ENCODE data around the gene ARHGAP22. TPM values are rescaled to one million over a fixed set of nuclear protein-coding genes. Genes with fewer than 3 reads are reported as not detected.

The ARHGAP22 gene
- total RNA-seq, 2 experiments from 2014 or later, result 0.19 to 0.46 TPM

DNA sequence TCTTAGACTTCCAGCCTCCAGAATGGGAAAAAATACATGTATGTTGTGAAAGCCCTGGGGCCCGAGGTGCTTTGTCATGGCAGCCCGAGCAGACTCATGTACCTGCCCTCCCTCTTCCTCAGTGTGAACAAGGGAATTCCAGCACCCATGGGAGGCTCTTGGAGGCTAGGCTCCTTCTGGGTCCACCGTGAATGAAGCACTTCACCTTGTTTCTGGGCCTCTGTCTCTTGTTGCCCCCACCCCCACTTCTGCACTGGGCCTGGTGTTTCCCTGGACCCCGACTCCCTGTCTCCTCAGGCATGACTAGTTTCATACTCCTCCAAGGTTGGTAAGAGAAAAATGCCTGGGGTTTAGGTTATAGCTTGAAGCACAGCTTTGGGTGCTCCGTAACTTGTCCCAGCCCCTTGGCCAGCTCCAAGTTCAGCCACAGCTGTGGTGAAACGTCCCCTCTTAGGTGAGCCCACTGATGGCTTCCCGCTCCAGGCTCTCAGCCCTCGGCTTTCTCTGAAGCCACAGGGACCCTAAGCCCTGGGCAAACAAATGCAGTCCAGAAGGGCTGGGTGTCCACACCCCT, 30.2 kb upstream of the ARHGAP22 start:
- H3K4me2 ChIP-seq (ENCODE audit: low read length), result peak overlapping the region; percentile 69
- no peaks in the 10 kb centered on the region for H4K20me1 ChIP-seq (ENCODE audit: insufficient read depth, low read length)
- no peak overlapping the region for H3K27ac ChIP-seq (ENCODE audit: low read depth, low read length, poor library complexity, severe bottlenecking)
- POLR2A ChIA-PET, result no interaction called here
- H3K4me3 ChIP-seq (ENCODE audit: low read depth, low read length, poor library complexity, severe bottlenecking), result no peak overlapping the region
- intact Hi-C loops (cut with micrococcal nuclease; ENCODE audit: unreplicated experiment), result no loop called here
- no peak for DNase-seq (ENCODE audit: low spot score)
- CTCF ChIA-PET (ENCODE audit: unreplicated experiment), result no interaction called here
- no TSS peak for BruUV-seq (replicated peaks)
- H3K79me2 ChIP-seq (ENCODE audit: insufficient read depth, low read depth, low read length), result no peaks in the 10 kb centered on the region
- H3K36me3 ChIP-seq (ENCODE audit: insufficient read depth, low read length), result no peaks in the 10 kb centered on the region
- H3K9me2 ChIP-seq (ENCODE audit: insufficient read depth, low read length), result no peaks in the 10 kb centered on the region
- no peak overlapping the region for H2AFZ ChIP-seq (ENCODE audit: low read length)
- H3K9me3 ChIP-seq (ENCODE audit: low read length), result no peaks in the 10 kb centered on the region
- peaks cover 19% of the 10 kb centered on the region for H3K4me1 ChIP-seq (ENCODE audit: insufficient read depth, low read length, poor library complexity, severe bottlenecking)
- no peak for TF ChIP-seq EZH2phosphoT487 (IDR thresholded peaks at IDR 0.05; ENCODE audit: borderline replicate concordance, low read depth, low read length)
- TF ChIP-seq, protein P1, sequence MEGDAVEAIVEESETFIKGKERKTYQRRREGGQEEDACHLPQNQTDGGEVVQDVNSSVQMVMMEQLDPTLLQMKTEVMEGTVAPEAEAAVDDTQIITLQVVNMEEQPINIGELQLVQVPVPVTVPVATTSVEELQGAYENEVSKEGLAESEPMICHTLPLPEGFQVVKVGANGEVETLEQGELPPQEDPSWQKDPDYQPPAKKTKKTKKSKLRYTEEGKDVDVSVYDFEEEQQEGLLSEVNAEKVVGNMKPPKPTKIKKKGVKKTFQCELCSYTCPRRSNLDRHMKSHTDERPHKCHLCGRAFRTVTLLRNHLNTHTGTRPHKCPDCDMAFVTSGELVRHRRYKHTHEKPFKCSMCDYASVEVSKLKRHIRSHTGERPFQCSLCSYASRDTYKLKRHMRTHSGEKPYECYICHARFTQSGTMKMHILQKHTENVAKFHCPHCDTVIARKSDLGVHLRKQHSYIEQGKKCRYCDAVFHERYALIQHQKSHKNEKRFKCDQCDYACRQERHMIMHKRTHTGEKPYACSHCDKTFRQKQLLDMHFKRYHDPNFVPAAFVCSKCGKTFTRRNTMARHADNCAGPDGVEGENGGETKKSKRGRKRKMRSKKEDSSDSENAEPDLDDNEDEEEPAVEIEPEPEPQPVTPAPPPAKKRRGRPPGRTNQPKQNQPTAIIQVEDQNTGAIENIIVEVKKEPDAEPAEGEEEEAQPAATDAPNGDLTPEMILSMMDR (conservative IDR thresholded peaks at IDR 0.05; ENCODE audit: low read length), result no peak

DNA sequence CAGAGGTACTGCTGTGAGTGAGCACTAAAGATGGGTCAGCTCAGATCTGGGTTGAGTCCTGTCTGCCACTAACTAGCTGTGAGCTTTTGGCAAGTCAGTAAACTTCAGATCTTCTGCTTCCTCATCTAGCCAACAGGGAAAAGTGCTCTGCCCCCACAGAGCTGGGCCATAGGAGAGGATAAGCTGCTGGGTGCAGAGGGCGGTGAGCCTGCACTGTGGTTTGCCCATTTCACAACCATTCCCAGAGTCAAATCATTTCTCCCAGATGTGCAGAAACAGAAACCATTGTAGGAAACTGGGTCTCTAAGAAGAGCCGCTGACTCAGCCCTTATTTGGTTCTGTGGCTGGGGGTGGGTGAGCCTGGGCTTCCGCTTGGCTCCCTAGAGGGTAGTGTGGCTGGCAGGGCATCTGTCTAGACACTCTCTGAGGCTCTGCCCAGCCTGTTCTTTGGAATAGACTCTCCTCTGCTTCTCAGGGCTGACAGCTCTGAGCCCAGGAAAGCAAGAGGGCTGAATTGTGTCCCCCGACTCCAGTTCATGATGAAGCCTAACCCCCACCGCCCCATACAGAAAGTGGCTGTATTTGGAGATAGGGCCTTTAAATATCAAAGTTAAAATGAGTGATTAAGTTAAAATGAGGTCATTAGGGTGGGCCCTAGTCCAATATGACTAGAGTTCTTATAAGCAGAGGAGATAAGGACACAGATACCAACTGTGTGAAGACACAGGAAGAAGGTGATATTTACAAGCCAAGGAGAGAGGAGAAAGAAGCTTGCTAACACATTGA, 29.5 kb upstream of the ARHGAP22 start:
- peak overlapping the region; percentile 69 for H3K4me2 ChIP-seq (ENCODE audit: low read length)
- intact Hi-C loops (cut with micrococcal nuclease; ENCODE audit: unreplicated experiment), result no loop called here

More for the DNA sequence above, 29.5 kb upstream of the ARHGAP22 start:
- H3K9me3 ChIP-seq (ENCODE audit: low read length), result no peaks in the 10 kb centered on the region
- peaks cover 19% of the 10 kb centered on the region for H3K4me1 ChIP-seq (ENCODE audit: insufficient read depth, low read length, poor library complexity, severe bottlenecking)
- CTCF ChIA-PET (ENCODE audit: unreplicated experiment), result interaction anchor here (0.6 to 2.2 kb wide), 4 partner anchors 19 to 28 kb away, joined by 3 to 9 read pairs (median 4); no protein-coding TSS in a partner anchor
- H3K36me3 ChIP-seq (ENCODE audit: insufficient read depth, low read length), result no peaks in the 10 kb centered on the region
- peak; percentile 69 for DNase-seq (ENCODE audit: low spot score)
- H4K20me1 ChIP-seq (ENCODE audit: insufficient read depth, low read length), result no peaks in the 10 kb centered on the region
- BruUV-seq (replicated peaks), result no TSS peak
- H3K4me3 ChIP-seq (ENCODE audit: low read depth, low read length, poor library complexity, severe bottlenecking), result peak overlapping the region; percentile 38
- H3K27ac ChIP-seq (ENCODE audit: low read depth, low read length, poor library complexity, severe bottlenecking), result no peak overlapping the region
- POLR2A ChIA-PET, result interaction anchor here (0.6 to 1.2 kb wide), 3 partner anchors 10 to 35 kb away, joined by 3 read pairs; no protein-coding TSS in a partner anchor
- TF ChIP-seq, protein P1 (conservative IDR thresholded peaks at IDR 0.05; ENCODE audit: low read length), result no peak
- TF ChIP-seq EZH2phosphoT487 (IDR thresholded peaks at IDR 0.05; ENCODE audit: borderline replicate concordance, low read depth, low read length), result no peak
- H3K9me2 ChIP-seq (ENCODE audit: insufficient read depth, low read length), result no peaks in the 10 kb centered on the region
- no peaks in the 10 kb centered on the region for H3K79me2 ChIP-seq (ENCODE audit: insufficient read depth, low read depth, low read length)
- 0 out of 2 replicates have a peak overlapping the region, but pooled peaks have one; percentile 11 for H2AFZ ChIP-seq (ENCODE audit: low read length)

Measured in OCI-LY7 (cell line).